GM12864 (cell line): Measurements from ENCODE around the gene PACRG.
A peak's percentile ranks its signal among the peaks of the same experiment; 100 is the strongest.

ENCODE experiments used
- DNase-seq: peaks from one replicate; pipeline ENCODE4 v3.0.0-alpha.2; 2011; ENCODE audit warnings: low read depth
- H3K4me3 ChIP-seq: 2 replicates; pipeline ENCODE4 v1.5.1; 2011; ENCODE audit warnings: mild to moderate bottlenecking, low read depth, low read length, control low read depth
- TF ChIP-seq, protein P1 (sequence below): IDR thresholded peaks from 2 replicates; pipeline ENCODE4 v1.5.1; 2011; ENCODE audit warnings: low read depth, mild to moderate bottlenecking, moderate library complexity, low read length, control low read depth, inconsistent platforms; ENCODE audit errors: missing control alignments

PACRG gene

DNA sequence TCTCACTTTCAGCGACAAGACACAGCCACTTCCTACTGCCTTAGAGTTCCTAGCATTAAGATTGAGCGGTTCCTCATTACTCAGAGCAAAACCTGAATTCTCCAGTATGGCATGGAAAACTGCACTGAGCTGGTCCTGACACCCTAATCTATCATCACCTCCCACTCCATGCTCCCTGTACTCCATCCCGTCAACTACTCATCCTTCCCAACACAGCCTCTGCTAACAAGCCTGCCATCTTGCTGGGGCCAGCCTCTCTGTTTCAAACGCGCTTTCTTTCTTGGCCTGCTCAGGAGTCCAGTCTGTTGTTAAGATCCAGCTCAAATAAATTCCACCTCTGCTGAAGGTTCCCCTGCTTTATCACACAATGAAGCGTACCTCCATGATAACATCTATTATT is 12.2 kb upstream of the PACRG start:
- TF ChIP-seq, protein P1, sequence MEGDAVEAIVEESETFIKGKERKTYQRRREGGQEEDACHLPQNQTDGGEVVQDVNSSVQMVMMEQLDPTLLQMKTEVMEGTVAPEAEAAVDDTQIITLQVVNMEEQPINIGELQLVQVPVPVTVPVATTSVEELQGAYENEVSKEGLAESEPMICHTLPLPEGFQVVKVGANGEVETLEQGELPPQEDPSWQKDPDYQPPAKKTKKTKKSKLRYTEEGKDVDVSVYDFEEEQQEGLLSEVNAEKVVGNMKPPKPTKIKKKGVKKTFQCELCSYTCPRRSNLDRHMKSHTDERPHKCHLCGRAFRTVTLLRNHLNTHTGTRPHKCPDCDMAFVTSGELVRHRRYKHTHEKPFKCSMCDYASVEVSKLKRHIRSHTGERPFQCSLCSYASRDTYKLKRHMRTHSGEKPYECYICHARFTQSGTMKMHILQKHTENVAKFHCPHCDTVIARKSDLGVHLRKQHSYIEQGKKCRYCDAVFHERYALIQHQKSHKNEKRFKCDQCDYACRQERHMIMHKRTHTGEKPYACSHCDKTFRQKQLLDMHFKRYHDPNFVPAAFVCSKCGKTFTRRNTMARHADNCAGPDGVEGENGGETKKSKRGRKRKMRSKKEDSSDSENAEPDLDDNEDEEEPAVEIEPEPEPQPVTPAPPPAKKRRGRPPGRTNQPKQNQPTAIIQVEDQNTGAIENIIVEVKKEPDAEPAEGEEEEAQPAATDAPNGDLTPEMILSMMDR, result no peak
- no peak for DNase-seq
- H3K4me3 ChIP-seq, result no peak overlapping the region

DNA sequence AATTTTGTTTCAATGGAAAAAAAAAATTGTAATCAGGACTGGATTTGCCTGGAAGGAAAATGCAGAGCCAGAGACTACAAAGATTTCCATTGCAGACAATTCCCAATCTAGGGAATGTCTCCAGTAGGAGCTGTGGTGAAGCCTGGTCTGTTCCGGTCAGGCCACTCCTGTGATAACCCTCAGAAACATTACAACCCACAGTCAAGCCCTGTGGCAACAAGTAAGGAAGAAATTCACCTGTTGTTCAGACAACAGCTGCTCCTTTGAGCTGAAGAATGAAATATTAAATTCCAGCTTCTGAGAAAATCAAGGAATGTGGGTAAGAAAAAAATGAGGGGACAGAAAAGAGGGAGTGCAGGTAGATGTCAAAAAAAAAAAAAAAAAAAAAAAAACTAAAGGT is 8.2 kb upstream of the PACRG start:
- H3K4me3 ChIP-seq, result no peak overlapping the region
- TF ChIP-seq, protein P1, result no peak
- DNase-seq, result no peak

DNA sequence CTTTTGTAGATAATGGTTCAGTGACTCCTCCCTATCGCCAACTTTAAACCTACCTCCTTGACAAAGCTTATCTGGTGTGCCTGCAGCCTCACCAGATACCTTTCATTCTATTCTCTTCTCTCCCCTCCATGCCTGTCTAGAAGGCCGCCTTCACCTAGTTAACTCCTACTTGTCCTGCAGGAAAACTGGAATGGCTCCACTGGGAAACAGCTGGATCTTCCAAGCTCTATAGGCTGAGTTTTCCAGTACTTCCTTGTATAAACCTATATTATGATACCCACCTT is 6.4 kb upstream of the PACRG start:
- DNase-seq, result no peak
- TF ChIP-seq, protein P1, result no peak
- H3K4me3 ChIP-seq, result no peak overlapping the region

DNA sequence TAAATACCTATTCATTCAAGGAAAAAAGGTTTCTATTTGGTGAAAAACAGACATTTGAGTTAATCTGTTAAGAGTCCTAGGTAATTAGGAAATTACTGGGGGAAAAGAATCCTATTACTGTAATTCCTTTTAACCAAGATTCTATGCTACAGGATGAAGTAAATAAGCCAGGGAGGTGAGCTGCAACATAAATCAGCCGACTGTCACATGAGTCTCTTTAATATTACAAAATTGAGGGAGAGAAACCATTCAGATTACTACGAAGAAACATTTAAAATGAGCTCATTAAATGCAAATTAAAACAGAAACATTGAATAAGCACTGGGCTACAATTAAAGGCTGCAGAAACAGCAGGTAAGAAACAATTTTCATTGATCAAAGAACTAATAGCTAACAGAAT is 5.5 kb upstream of the PACRG start:
- TF ChIP-seq, protein P1, result no peak
- H3K4me3 ChIP-seq, result no peak overlapping the region
- no peak for DNase-seq

DNA sequence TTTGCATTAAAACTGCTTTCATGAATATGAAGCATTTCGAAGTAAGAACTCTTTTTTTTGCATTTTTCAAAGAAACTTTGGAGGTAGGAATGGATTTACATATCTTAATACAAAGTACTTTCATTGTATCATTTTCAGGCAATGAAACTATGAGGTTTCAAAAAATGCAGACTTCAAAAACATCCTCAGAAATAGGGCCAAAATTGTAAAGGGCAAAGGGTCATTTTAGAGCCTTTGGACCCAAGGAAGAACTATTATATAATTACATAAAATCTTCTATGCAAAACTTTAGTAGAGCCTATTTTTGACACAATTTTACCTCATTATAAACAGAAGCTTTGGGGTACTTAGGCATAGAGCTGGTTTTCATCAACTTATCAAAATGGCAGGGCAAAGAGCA is 5.1 kb upstream of the PACRG start:
- no peak for DNase-seq
- H3K4me3 ChIP-seq, result no peak overlapping the region
- TF ChIP-seq, protein P1, result no peak

DNA sequence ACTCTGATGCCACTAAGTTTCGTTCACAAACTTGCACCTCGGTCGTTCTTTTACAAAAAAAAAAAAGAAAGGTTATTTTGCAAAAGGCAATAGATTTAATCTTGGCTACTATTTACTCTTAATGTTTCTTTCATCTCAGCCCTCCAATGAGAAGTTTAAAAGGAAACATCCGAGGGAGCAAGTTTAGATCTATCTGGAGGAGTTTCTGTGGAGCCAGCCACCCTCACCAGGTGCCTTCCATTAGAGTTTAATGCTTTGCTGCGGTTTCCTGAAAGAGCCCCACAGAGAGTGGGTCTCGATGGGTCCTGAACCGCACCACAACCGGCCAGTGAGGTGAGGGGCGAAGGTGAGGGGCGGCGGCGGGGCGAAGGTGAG is 840 bp upstream of the PACRG start:
- DNase-seq, result no peak
- peak overlapping the region; percentile 83 for H3K4me3 ChIP-seq
- TF ChIP-seq, protein P1, result no peak

DNA sequence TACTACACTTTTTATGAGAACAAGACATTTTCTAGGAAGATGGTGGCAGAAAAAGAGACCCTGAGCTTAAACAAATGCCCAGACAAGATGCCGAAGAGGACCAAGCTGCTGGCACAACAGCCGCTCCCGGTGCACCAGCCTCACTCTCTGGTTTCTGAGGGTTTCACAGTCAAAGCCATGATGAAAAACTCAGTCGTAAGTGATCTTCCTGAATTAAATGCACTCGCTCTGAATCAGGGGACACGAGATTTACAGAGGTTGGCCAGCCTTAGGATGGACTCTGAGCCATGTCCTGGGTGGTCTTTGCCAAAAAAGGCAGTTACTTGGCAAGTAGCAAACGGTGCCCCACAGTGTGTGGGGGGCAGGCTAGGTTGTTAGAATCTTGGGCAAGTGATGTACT is 423 bp downstream of the PACRG start:
- H3K4me3 ChIP-seq, result no peak overlapping the region
- DNase-seq, result no peak
- TF ChIP-seq, protein P1, result no peak
